ENCODE measurements around the gene ELN. TPM values are rescaled to one million over a fixed set of nuclear protein-coding genes. Genes with fewer than 3 reads are reported as not detected.

Gene ELN
- total RNA-seq, 1 donor from 2014 or later = not detected

- H3K27me3 ChIP-seq (ENCODE audit: control insufficient read depth, insufficient read depth, low read length) = no peaks in the 10 kb centered on the region
- DNase-seq (ENCODE audit: low read depth) = no peak
- no peak overlapping the region for H3K4me3 ChIP-seq (ENCODE audit: low read depth, low read length)
- peaks cover 7% of the 10 kb centered on the region for H3K36me3 ChIP-seq (ENCODE audit: control insufficient read depth, insufficient read depth, low read length)
- no peak for TF ChIP-seq CTCF (IDR thresholded peaks at IDR 0.05; ENCODE audit: insufficient read depth, low read length, poor library complexity, severe bottlenecking)
These were observed 73.2 kb downstream of the ELN start for GRCh38 chr7:74101061-74101681.

- no peak for DNase-seq (ENCODE audit: low read depth)
- Histone ChIP-seq H3K4me3 (ENCODE audit: low read depth, low read length) (no peak overlapping the region), H3K27me3 (ENCODE audit: control insufficient read depth, insufficient read depth, low read length) (no peaks in the 10 kb centered on the region), H3K36me3 (ENCODE audit: control insufficient read depth, insufficient read depth, low read length) (peaks cover 6% of the 10 kb centered on the region)
- TF ChIP-seq CTCF (IDR thresholded peaks at IDR 0.05; ENCODE audit: insufficient read depth, low read length, poor library complexity, severe bottlenecking) = no peak
These were observed 75.3 kb downstream of the ELN start for GRCh38 chr7:74103219-74103772.

- Histone ChIP-seq H3K27me3 (ENCODE audit: control insufficient read depth, insufficient read depth, low read length) (no peaks in the 10 kb centered on the region), H3K36me3 (ENCODE audit: control insufficient read depth, insufficient read depth, low read length) (peaks cover 6% of the 10 kb centered on the region), H3K4me3 (ENCODE audit: low read depth, low read length) (no peak overlapping the region)
- TF ChIP-seq CTCF (IDR thresholded peaks at IDR 0.05; ENCODE audit: insufficient read depth, low read length, poor library complexity, severe bottlenecking) = no peak
- peak; percentile 83 for DNase-seq (ENCODE audit: low read depth)
These were observed 76.7 kb downstream of the ELN start for GRCh38 chr7:74104702-74105101.

GRCh38 chr7:74105992-74106391, 78.0 kb downstream of the ELN start:
- Histone ChIP-seq H3K36me3 (ENCODE audit: control insufficient read depth, insufficient read depth, low read length) (peaks cover 6% of the 10 kb centered on the region), H3K4me3 (ENCODE audit: low read depth, low read length) (no peak overlapping the region), H3K27me3 (ENCODE audit: control insufficient read depth, insufficient read depth, low read length) (no peaks in the 10 kb centered on the region)
- DNase-seq (ENCODE audit: low read depth) = no peak
- no peak for TF ChIP-seq CTCF (IDR thresholded peaks at IDR 0.05; ENCODE audit: insufficient read depth, low read length, poor library complexity, severe bottlenecking)

GRCh38 chr7:74106846-74107245, 78.9 kb downstream of the ELN start:
- Histone ChIP-seq H3K36me3 (ENCODE audit: control insufficient read depth, insufficient read depth, low read length) (peaks cover 8% of the 10 kb centered on the region), H3K4me3 (ENCODE audit: low read depth, low read length) (no peak overlapping the region), H3K27me3 (ENCODE audit: control insufficient read depth, insufficient read depth, low read length) (no peaks in the 10 kb centered on the region)
- DNase-seq (ENCODE audit: low read depth) = no peak
- no peak for TF ChIP-seq CTCF (IDR thresholded peaks at IDR 0.05; ENCODE audit: insufficient read depth, low read length, poor library complexity, severe bottlenecking)

GRCh38 chr7:74115326-74115725, 87.4 kb downstream of the ELN start:
- Histone ChIP-seq H3K27me3 (ENCODE audit: control insufficient read depth, insufficient read depth, low read length) (no peaks in the 10 kb centered on the region), H3K4me3 (ENCODE audit: low read depth, low read length) (no peak overlapping the region), H3K36me3 (ENCODE audit: control insufficient read depth, insufficient read depth, low read length) (peaks cover 4% of the 10 kb centered on the region)
- DNase-seq (ENCODE audit: low read depth) = no peak
- TF ChIP-seq CTCF (IDR thresholded peaks at IDR 0.05; ENCODE audit: insufficient read depth, low read length, poor library complexity, severe bottlenecking) = no peak

Data from kidney epithelial cell (primary cell).